SK-N-SH (cell line): Measurements from ENCODE around the gene ADRA2B. TPM values are rescaled to one million over a fixed set of nuclear protein-coding genes. Genes with fewer than 3 reads are reported as not detected.
"Not testable (repeated sequence)": the region's sequence is repeated elsewhere in the genome, so short reads cannot be mapped to it uniquely, and the experiment has no call there.

Source experiments
- CTCF ChIA-PET: fragments of 300-600, 350-600 bp; formaldehyde crosslinking; extraction: SDS; loops from one replicate; lab custom pipeline; 2021; lab: Yijun Ruan, JAX
- POLR2A ChIA-PET: fragments of 350-600 bp; sonication (Branson Sonifier 250); formaldehyde crosslinking; extraction: SDS; loops from one replicate; lab custom pipeline; 2020; ENCODE audit warnings: antibody characterized with exemption, inconsistent platforms; lab: Yijun Ruan, JAX
- DNase-seq: peaks from one replicate; pipeline ENCODE4 v3.0.0; 2012
- H2AFZ ChIP-seq: fragments of 200-600 bp; sonication (generic); 2 replicates; pipeline ENCODE4 v1.8.1; 2016; ENCODE audit warnings: antibody characterized with exemption, mild to moderate bottlenecking, low read depth
- H3F3A ChIP-seq: fragments of 200-600 bp; sonication (generic); replicated peaks from 2 replicates; pipeline ENCODE3; 2016; ENCODE audit warnings: antibody characterized with exemption, mild to moderate bottlenecking; ENCODE audit not compliant: insufficient read depth
- H3K27ac ChIP-seq, 2 experiments: fragments of 200-500 bp in 1 of 2; fragments of 200-600 bp in 1 of 2; sonication (Bioruptor generic) in 1 of 2; sonication (generic), shearing (Covaris generic) in 1 of 2; 2 replicates each; pipeline versions ENCODE4 v1.5.1 to v1.6.1; 2014 to 2016; ENCODE audit warnings: low read depth in 2 of 2, inconsistent platforms in 1 of 2, low read length in 1 of 2, mild to moderate bottlenecking in 1 of 2, mixed read lengths in 1 of 2
- H3K27me3 ChIP-seq: fragments of 200-600 bp; sonication (generic), shearing (Covaris generic); 2 replicates; pipeline ENCODE4 v1.6.1; 2016; ENCODE audit warnings: mixed run types; ENCODE audit not compliant: insufficient read depth
- H3K36me3 ChIP-seq, 2 experiments: fragments of 200-500 bp in 1 of 2; fragments of 200-600 bp in 1 of 2; sonication (Bioruptor generic) in 1 of 2; sonication (generic) in 1 of 2; replicated peaks in 1 of 2; 2 replicates each; pipeline versions ENCODE3 to v1.5.1; 2014 to 2016; ENCODE audit warnings: low read length in 1 of 2, mild to moderate bottlenecking in 1 of 2; ENCODE audit not compliant: insufficient read depth in 2 of 2, control insufficient read depth in 1 of 2
- H3K4me1 ChIP-seq, 2 experiments: fragments of 200-500 bp in 1 of 2; fragments of 200-600 bp in 1 of 2; sonication (Bioruptor generic) in 1 of 2; sonication (generic), shearing (Covaris generic) in 1 of 2; 2 replicates each; pipeline versions ENCODE4 v1.5.1 to v1.6.1; 2014 to 2016; ENCODE audit warnings: low read depth in 1 of 2, low read length in 1 of 2, mixed run types in 1 of 2; ENCODE audit not compliant: insufficient read depth in 2 of 2, control insufficient read depth in 1 of 2
- H3K4me2 ChIP-seq: fragments of 200-600 bp; sonication (generic), shearing (Covaris generic); 2 replicates; pipeline ENCODE4 v1.6.1; 2017; ENCODE audit warnings: mixed run types
- H3K4me3 ChIP-seq, 2 experiments: fragments of 200-500 bp in 1 of 2; fragments of 200-600 bp in 1 of 2; sonication (Bioruptor generic) in 1 of 2; sonication (generic), shearing (Covaris generic) in 1 of 2; 2 replicates each; pipeline versions ENCODE4 v1.5.1 to v1.8.1; 2014 to 2016; ENCODE audit warnings: low read depth in 2 of 2, inconsistent platforms in 1 of 2, low read length in 1 of 2, mild to moderate bottlenecking in 1 of 2, mixed read lengths in 1 of 2, moderate library complexity in 1 of 2
- H3K79me2 ChIP-seq: fragments of 200-600 bp; sonication (generic); 2 replicates; pipeline ENCODE4 v1.8.1; 2017; ENCODE audit warnings: mild to moderate bottlenecking; ENCODE audit not compliant: insufficient read depth
- H3K9ac ChIP-seq: fragments of 200-600 bp; sonication (generic); 2 replicates; pipeline ENCODE4 v1.6.1; 2017; ENCODE audit warnings: mixed run types
- H3K9me2 ChIP-seq: fragments of 200-600 bp; sonication (generic); 2 replicates; pipeline ENCODE4 v1.6.1; 2017; ENCODE audit warnings: mixed run types
- H3K9me3 ChIP-seq: fragments of 200-600 bp; sonication (generic); 2 replicates; pipeline ENCODE4 v1.6.1; 2017; ENCODE audit warnings: mixed run types, mild to moderate bottlenecking, moderate library complexity
- H4K20me1 ChIP-seq: fragments of 200-600 bp; sonication (generic); 2 replicates; pipeline ENCODE4 v1.6.1; 2017; ENCODE audit warnings: mild to moderate bottlenecking, mixed run types; ENCODE audit not compliant: insufficient read depth
- MXI1 ChIP-seq: IDR thresholded peaks from 2 replicates; pipeline ENCODE4 v1.6.1; 2012; ENCODE audit warnings: mild to moderate bottlenecking, low read depth, low read length, improper control_type of control experiment
- RAD21 ChIP-seq: IDR thresholded peaks from 2 replicates; pipeline ENCODE4 v1.6.1; 2012; ENCODE audit warnings: mild to moderate bottlenecking, low read length
- WGBS: methylation state at CpG from one replicate; pipeline ENCODE4 v1.1.6; 2017; ENCODE audit warnings: low lambda C conversion rate; 5-methylcytosine and 5-hydroxymethylcytosine counted together
- polyA plus RNA-seq, 3 experiments: library from polyadenylated mRNA; depleted of rRNA; stranded (reverse); fragments of >200 nt; gene quantifications; 2 replicates each; pipeline ENCODE4 v1.2.3, GENCODE V29; 2012

ADRA2B gene
- polyA plus RNA-seq, 1 of the 3 experiments (the other 2 are of a cell fraction): not detected

DNA sequence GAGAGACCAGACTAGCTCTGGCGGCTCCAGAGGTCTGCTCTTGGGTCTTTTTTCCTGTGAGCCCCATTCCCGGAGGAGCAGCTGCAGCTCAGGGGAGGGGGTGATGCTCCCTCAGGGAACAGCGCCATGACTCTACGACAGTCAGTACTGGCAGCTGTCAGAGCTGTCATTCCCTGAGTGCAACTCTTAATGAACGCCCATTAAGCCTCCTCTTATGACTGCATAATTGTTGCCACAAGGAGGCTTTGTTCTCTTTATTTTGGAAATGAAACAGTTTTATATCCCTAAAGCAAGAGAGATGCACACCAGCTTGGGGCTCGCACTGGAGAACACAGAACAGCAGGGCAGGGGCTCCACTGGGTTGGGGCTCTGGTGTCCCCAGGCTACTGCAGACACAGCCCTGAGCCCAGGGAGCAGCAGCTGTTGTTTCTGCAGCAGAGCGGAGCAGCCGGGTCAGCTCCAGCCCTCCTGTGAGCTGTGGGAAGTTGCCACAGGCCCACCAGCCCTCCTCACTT, 44.3 kb downstream of the ADRA2B start:
- H3K79me2 ChIP-seq, H3K4me3 ChIP-seq, H2AFZ ChIP-seq, H3K36me3 ChIP-seq, H3K4me2 ChIP-seq, H3K9me2 ChIP-seq, POLR2A ChIA-PET, H3F3A ChIP-seq, H3K9me3 ChIP-seq, H3K27me3 ChIP-seq, H4K20me1 ChIP-seq, H3K9ac ChIP-seq: not testable (repeated sequence)
- peak; percentile 23; the same call in 1 of the 2 replicates for TF ChIP-seq MXI1
- DNase-seq: peak; percentile 41
- Histone ChIP-seq H3K4me1 (peaks cover 0 to 16% of the 10 kb centered on the region in 2 experiments; a peak in 1 of 4 replicates), H3K27ac (peak overlapping the region in 1 of 2 experiments; percentile 65; a peak in 2 of 4 replicates)
- WGBS: 49% methylated on average over 5 of the region's 8 CpGs
- CTCF ChIA-PET: interaction anchor here (1.6 to 2.3 kb wide), 2 partner anchors 45 to 103 kb away, joined by 8 read pairs; partner anchors contain the start of gene ADRA2B

DNA sequence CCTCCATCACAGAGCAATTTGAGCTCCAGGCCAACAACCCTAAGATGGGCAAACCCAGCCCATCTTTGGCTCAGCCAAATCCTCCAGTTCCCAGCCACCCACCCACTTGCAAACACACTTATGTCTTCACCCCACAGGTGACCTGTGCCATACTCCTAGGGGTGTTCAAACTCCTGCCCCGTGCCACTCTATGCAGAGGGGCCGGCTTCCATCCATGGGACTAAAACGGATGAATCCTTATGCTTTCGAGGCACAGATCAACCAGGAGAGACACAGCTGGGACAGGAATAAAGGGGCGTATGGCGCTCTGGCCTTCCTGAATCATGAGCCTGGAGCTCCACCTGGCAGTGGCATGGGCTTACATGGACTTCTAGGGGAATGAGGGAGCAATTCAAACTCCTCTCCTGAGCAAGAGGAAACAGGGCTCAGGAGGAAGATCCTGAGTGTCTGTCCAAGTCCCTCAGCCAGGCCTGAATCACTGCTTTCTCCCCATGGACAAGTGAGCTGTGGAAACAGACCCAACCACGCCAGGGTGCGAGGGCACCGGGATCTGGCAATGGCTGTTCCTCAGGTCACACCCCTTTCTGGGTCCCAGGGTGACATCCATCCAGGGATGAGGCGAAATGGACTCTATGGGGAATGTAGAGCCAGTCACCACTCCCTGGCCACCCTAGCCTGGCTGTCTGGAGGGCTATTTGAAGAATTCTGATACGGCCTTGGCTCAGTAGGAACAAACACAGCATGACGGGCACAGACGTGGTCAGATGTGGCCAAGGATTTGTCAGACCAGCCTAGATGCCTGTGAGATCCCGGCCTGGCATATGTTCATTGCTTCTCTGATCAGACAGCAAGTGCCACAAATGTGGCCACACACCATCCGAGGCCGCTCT, 45.0 kb downstream of the ADRA2B start:
- H3K9me2 ChIP-seq, H3K4me2 ChIP-seq, H2AFZ ChIP-seq, POLR2A ChIA-PET, H3K4me3 ChIP-seq, H3K9me3 ChIP-seq, H3K79me2 ChIP-seq, H3K36me3 ChIP-seq, H3K9ac ChIP-seq, DNase-seq, H3K27me3 ChIP-seq, H4K20me1 ChIP-seq, H3F3A ChIP-seq: not testable (repeated sequence)
- Histone ChIP-seq H3K4me1 (peaks cover 0 to 16% of the 10 kb centered on the region in 2 experiments; a peak in 1 of 4 replicates), H3K27ac (peak overlapping the region in 1 of 2 experiments; percentile 53; a peak in 2 of 4 replicates)
- 75% methylated on average over 12 of the region's 16 CpGs for WGBS
- peak; percentile 12; the same call in 1 of the 2 replicates for TF ChIP-seq RAD21
- CTCF ChIA-PET: interaction anchor here (1.1 to 2.3 kb wide), 3 partner anchors 45 to 103 kb away, joined by 4 to 8 read pairs (median 8); partner anchors contain the start of gene ADRA2B

GRCh38 chr2:96070351-96070750, 46.0 kb downstream of the ADRA2B start:
- H3K4me2 ChIP-seq: not testable (repeated sequence)
- CTCF ChIA-PET: interaction anchor here (2.3 kb wide), 1 partner anchor 104 kb away, joined by 8 read pairs; no protein-coding TSS in a partner anchor

DNA sequence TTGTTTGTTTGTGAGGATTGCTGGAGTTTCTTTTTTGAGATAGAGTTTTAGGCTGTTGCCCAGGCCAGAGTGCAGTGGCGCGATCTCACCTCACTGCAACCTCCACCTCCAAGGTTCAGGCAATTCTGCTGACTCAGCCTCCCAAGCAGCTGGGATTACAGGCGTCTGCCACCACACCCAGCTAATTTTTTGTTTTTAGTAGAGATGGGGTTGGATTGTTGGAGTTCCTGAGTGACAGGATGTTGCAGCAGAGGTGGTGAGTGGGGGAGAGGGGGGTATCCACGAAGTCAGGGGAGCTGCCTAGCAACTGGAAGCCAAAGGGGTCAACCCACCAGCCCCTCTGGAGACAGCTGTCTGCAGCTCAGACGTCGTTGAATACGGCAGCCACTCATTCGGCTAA, 46.5 kb downstream of the ADRA2B start:
- H3K9me2 ChIP-seq, H3K27ac ChIP-seq, H3K9me3 ChIP-seq, H3K4me3 ChIP-seq, H3K79me2 ChIP-seq, H3F3A ChIP-seq, DNase-seq, H2AFZ ChIP-seq, H3K27me3 ChIP-seq, POLR2A ChIA-PET, CTCF ChIA-PET, H3K4me2 ChIP-seq, H3K36me3 ChIP-seq, H4K20me1 ChIP-seq, H3K9ac ChIP-seq: not testable (repeated sequence)
- peaks cover 0 to 25% of the 10 kb centered on the region in 2 experiments; a peak in 1 of 4 replicates for H3K4me1 ChIP-seq
- WGBS: 67% methylated on average over 6 of the region's 8 CpGs

More at GRCh38 chr2:96070351-96070750, 46.0 kb downstream of the ADRA2B start:
- H3K36me3 ChIP-seq, H2AFZ ChIP-seq, POLR2A ChIA-PET, DNase-seq, H3K27me3 ChIP-seq, H3F3A ChIP-seq, H3K27ac ChIP-seq, H3K9ac ChIP-seq, H4K20me1 ChIP-seq, H3K9me2 ChIP-seq, H3K9me3 ChIP-seq, H3K79me2 ChIP-seq, H3K4me3 ChIP-seq: not testable (repeated sequence)
- WGBS: 15% methylated on average over 2 of the region's 5 CpGs
- peaks cover 0 to 22% of the 10 kb centered on the region in 2 experiments; a peak in 1 of 4 replicates for H3K4me1 ChIP-seq

DNA sequence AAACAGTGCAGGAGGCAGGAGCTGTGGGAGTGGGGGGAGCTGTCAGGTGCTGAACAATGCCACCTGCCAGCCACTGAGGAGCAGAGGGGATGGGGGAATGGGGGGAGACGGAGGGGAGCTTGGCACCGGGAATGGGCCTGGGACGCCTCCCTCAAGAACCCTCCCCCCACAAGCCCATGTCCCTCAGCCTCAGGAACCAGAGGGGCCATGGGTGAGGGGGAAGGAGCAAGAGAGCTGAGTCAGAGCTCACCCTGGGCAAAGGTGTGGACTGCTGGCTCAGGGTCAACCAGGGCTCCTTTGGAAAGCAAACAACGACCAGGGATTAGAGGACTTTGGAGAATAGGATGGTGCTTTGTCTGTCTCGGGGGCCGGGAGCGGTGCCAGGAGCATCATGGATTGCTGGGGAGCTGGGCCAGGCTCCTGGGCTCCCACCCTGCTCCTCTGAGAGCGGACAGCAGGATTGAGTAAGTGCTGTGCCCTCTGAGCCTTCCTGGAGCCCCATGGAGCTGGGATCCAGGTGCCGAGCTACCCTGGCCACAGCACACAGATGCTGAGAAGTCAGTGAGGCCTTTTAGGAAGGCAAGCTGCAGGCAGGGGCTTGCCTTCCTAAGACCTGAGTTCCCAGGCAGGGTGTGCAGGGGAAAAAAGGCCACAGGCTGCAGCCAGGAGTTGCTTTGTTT, 48.3 kb downstream of the ADRA2B start:
- H3K9ac ChIP-seq, H3K27ac ChIP-seq, H3K27me3 ChIP-seq, H3F3A ChIP-seq, H3K9me3 ChIP-seq, POLR2A ChIA-PET, DNase-seq, H3K36me3 ChIP-seq, H4K20me1 ChIP-seq, CTCF ChIA-PET, H2AFZ ChIP-seq, H3K79me2 ChIP-seq, H3K4me2 ChIP-seq, H3K4me3 ChIP-seq, H3K9me2 ChIP-seq: not testable (repeated sequence)
- H3K4me1 ChIP-seq: peaks cover 0 to 25% of the 10 kb centered on the region in 2 experiments; a peak in 1 of 4 replicates
- 66% methylated on average over 8 of the region's 9 CpGs for WGBS
